NCI-H1694 (cell line): ENCODE data around the gene MIOS.

ENCODE experiments used
- DNase-seq: peaks from one replicate; lab custom pipeline; 2025; lab: John Stamatoyannopoulos, UW

The MIOS gene

DNA sequence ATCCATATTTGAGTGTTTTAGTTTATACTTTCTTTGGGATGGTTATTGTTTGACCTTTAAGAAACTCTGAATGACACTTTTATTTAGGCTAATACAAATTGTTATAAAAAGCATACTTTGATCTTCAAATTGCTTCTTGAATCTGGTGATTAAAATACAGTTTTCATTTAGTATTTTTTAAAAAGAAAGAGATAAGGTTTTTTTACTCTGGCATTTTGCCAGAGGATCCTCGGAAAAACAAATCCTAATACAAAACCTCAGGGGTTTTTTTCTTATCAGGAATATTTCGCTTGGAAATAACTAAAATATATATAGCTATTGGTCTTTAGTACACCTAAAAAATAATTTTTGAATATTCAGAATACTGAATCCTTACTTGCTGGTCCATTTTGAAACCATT is 17.0 kb downstream of the MIOS start:
- no peak for DNase-seq

DNA sequence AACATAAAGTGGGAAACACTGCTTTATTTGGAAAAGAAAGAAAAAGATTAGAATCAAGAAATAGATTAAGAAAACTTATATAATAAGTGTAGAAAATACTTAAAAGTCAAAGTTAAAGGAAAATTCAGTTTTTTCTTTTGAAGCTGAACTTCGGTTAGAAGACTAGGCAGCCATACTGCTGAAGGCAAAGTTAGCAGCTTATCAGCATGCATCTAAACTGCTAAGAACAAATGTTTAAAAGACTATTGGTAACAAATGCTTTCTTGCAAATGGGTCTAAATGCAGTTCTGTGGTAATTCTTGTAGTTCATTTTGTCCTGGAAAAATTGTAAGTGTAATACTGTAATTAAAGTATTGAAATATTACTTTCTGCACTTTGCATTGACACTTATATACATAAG is 18.0 kb downstream of the MIOS start:
- no peak for DNase-seq

DNA sequence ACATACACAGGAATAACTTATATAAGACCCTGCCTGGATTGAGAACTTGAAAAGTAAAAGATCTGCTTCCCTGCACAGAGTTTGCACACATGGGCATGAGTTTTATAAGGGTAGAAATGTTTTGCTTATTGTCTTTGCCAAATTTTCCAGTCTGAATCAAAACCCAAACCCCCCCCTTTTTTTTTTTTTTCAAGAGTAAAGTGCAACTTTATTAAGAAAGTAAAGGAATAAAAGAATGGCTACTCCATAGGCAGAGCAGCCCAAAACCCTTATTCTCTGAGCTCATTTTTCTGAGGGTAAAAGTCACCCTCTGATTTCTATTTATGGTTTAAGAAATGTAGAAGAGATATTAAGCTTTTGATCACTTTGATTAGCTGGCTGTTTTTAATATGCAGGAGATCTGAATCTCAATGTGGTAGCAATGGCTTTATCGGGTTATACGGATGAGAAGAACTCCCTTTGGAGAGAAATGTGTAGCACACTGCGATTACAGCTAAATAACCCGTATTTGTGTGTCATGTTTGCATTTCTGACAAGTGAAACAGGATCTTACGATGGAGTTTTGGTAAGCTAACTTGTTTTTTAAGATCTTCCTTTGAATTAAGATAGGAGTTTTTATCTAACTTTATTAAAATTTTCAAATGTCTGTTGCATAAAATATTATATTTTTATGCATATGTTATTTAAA is 18.7 kb downstream of the MIOS start:
- DNase-seq: no peak

DNA sequence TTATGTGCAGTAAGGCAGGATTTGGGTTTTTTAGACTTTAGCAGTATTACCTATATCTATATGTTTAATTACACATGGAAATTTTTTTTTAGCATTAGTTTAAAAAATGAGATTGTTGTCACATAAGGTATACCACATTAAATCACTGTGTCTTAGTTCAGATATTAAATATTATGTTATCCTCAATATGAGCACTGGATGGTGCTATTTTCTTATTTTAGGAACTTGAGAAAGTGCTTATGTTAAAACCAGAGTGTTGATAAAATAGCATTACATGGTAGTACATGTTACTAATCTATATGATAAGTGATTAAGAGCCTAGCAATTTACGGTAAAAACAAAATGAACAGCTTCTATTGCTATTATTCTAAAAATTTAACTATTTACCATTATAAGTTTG is 28.8 kb downstream of the MIOS start:
- peak; percentile 47 for DNase-seq

DNA sequence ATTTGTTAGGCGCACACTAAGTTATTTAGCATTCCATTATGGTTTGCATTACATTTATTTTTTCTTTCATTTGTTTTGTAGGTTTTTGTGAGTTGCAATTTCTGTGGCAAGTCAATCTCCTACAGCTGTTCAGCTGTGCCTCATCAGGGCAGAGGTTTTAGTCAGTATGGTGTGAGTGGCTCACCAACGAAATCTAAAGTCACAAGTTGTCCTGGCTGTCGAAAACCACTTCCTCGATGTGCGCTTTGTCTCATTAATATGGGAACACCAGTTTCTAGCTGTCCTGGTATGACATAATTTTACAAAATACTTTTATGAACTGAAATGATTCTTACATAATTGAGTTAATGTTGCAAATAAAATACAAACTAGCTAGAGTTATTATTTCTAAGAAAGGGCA is 29.5 kb downstream of the MIOS start:
- DNase-seq: no peak

DNA sequence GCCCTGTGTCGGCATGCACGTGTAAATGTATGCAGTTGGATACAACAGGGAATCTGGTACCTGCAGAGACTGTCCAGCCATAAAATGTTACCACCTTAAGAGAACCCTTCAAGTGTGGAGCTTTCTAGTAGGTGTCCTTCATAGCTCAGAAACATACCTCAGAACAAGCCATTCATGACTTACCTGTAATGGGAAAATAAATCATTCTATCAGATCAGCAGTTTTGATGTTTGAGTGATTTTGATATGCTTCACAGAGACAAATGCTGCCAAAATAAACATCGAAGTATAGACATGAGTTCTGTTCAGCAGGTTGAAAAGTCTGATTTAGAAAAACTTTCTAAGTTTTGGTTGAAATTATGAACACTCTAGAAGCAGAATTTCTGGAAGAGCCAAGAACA is 40.3 kb downstream of the MIOS start:
- DNase-seq: no peak

DNA sequence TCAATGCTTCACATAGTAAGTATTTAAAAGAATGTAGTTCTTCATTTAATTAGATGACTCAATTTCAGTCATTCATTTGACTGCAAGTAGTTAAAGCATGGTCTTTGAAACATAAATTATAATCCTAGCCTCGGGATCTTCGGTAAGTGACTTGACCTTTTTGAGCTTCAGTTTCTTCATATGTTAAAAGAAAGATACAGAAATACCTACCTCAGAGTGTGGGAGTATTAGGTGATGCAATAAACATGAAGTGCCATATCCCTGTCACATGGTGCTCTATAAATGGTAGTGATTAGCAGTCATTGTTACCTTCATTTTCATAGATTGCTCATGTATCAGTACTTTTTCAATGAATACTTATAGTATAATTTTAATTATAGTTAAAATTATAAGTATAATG is 42.6 kb downstream of the MIOS start:
- no peak for DNase-seq

DNA sequence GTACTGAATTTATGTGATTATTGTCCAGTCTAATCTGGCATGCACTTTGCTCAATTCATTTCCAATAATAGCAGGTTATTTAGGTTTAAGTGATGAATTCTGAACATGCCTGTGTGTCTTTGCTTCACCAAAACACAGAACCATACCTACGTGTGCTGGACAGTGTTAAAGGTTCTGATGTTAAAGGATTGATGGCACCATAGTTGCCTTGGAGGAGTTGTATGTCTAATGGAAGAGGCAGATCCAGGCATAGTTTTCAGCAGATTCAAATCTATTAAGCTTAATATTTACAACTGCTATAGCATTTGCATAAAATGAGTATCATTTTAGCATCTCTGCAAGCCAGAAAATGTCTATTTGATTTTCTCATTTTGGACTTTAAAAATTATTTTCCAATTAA is 45.8 kb downstream of the MIOS start:
- DNase-seq: no peak

DNA sequence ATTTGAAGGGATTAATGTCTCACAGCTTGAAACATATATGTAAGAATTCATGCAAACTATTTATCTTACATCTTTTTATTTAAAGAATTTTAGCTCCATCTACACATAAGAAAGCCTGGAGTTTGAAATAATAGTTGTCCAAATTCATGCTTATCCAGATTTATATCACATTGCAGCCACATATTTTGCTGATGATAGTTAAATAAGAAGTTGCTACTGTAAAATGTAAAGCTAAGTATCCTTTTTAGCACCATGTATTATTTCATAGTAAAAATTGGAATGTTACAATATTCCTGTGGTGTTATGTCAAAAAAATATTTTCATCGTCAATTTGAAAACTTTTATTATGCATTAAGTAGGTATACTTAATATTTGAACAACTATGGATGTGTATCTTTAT is 46.5 kb downstream of the MIOS start:
- DNase-seq: no peak

DNA sequence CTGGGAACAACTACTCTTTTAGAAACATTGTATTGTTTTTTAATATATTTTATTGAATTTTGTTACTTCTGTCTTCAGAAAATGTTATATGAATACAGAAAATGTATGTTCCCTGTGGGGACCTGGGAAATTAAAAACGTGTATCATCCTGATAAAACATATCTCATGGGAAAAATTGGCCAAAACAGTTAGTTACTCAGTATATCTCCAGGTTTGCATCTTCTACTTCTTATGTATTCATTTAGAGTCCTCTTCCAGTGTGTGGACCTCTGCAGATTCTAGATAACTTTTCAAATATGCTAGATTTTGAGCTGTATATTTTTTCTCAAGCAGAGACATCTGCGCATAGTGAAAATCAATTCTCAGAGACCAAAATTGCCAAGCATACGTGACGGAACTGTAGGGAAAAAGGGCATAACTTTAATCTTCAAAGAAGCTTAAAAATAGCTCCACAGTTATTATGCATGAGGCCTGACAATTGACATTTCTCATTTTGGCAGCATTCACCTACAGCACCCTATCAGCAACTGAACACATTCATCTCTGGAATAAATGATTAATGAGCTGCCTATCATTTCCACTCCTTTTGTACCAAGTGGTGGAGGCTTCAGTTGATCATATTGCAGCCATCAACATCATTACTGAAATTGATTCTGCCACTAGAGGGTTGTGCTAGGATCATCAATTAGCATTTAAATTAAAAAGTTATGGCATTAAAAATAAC is 47.5 kb downstream of the MIOS start:
- DNase-seq: no peak

DNA sequence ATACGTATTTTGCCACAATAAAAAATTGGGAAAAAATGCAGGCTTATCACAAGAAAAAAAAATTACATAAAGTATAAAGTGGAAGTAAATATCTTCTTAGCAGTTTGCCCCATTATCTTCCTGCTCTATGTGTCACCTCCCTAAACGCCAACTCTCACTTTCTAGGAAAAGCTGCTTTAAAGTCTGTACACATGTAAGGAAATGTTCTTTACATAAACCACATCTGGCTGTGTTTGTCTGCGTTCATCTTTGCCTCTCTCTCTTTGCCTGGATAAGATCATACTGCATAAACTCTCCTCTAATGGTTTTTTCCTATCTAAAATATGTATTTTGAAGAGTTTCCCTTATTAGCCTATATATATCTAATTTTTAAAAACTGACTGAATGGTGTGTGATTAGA is 50.9 kb downstream of the MIOS start:
- no peak for DNase-seq

DNA sequence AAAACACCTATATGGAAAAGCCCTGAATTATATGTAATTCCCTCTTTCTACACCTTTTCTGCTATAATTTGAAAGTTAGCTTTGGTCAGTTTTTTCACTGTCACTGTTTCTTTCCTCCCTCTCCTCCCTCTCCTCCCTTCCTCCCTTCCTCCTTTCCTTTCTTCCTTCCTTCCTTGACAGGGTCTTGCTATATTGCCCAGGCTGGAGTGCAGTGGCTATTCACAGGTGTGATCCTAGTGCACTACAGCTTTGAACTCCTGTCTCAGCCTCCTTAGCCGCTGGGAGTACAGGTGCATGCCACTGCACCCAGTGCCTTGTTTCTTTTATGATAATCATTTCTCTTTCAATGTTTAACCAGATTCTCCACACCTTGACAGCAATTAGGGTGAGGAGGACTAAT is 51.7 kb downstream of the MIOS start:
- DNase-seq: no peak

DNA sequence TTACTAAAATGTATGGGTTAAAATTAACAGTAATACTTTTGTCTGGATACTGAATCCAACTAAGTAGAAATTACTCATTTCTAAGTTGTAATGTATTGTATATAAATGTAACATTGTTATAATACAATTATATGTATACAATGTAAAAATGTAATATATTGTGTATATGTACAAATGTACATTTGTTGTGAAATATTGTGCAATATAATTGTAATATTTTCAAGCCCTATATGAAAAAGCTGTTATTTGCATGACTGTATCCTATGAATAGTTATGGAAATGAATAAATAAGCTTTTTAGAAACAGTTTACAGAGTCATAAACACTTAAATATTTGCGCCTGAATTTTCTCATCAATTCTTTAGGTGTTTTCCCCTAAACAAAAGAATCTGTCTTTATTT is 53.6 kb downstream of the MIOS start:
- DNase-seq: no peak

DNA sequence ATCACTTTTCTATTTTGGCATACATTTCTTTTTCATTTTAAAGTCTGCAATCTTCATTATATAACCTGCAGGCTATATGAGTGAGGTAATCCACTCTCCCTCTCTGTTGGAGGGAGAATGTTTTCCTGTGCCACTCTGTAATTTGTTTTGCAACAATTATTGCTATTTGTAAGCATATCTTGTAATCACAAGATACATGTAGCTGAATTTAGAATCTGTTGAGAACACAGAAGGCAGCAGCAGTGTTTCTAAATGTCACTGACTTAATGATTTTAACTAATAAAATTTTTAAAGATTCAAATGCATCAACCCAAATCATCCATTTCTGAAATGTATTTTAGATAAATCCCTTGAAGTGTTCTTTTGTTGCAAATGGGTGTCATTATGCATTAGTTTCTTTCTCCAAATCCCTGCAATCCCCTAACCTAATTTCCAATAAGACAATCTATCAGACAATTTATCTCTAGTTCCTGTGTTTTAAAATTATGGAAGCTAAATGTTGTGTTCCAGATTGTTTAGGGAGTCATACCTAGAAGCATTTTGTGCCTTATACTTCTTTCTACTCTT is 54.0 kb downstream of the MIOS start:
- no peak for DNase-seq

DNA sequence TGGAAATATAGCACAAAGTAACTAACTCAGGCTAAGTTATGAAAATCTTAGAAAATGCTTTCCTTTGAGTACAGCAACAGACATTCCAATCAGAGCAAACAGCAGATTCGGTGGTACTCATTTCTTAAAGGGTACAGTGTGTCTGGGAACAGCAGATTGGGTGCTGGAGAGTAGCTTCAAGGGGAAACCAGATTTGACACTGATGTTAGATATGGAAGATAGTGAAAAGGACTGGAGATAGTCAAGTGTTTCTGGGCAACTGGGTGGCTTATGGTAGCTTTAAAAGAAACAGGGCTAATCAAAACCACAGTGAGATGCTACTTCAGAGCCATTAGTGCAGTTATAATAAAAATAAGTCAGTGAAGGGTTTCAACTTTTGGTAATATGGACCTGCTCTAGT is 61.8 kb downstream of the MIOS start:
- DNase-seq: no peak

DNA sequence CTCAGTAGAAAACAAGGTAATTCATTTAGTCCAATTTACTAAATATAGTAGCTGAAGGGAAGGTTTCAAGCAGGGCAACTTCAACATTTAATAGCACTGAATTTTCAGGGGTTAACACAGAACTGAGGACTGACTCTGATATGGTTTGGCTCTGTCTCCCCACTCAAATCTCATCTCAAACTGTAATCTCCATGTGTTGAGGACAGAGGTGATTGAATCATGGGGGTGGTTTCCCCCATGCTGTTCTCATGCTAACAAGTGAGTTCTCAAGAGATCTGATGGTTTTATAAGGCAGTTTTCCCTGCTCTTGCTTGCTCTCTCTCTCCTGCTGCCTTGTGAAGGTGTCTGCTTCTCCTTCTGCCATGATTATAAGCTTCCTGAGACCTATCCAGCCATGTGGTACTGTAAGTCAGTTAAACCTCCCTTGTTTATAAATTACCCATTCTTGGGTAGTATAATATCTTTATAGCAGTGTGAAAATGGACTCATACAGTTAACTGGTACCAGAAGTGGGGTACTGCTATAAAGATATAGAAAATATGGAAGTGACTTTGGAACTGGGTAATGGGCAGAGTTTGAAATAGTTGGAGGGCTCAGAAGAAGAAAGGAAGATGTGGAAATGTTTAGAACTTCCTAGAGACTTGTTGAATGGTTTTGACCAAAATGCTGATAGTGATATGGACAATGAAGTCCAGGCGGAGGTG is 64.1 kb downstream of the MIOS start:
- DNase-seq: no peak

DNA sequence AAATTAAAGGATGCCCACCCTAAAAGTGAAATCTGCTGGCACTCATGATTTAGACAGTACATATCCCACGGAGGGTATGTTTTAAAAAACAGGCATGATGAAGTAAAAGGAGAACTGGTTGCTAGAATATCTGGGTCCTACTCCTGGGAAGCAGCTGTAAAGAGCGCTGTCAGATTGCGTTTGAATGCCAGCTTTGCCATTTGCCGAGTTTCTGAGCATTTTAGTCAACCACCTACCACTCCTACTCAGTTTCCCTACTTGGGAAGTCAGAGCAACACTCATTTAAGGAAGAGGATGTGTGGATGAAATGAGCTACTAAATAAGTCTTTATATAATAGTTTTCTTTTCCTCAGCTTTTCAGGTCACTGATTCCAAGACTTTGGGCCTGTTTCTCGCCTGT is 72.7 kb downstream of the MIOS start:
- no peak for DNase-seq

DNA sequence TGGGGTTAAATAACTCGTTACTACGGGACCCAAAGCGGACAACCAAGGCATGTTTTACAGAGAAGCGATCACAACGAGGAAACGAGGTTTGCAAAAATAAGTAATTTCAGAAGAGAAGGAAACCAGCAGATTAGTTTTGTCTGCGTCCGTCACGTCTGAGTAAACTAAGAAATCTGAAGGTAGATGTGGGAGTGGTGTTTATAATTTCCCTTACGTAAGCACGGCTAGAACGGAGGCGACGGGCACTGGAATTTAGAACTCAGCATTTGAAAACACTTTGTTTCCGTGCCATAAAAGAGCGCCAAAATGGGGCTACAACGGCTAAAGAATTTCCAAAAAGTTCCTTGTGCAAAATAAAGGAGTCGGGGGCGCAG is 73.2 kb downstream of the MIOS start:
- DNase-seq: no peak

DNA sequence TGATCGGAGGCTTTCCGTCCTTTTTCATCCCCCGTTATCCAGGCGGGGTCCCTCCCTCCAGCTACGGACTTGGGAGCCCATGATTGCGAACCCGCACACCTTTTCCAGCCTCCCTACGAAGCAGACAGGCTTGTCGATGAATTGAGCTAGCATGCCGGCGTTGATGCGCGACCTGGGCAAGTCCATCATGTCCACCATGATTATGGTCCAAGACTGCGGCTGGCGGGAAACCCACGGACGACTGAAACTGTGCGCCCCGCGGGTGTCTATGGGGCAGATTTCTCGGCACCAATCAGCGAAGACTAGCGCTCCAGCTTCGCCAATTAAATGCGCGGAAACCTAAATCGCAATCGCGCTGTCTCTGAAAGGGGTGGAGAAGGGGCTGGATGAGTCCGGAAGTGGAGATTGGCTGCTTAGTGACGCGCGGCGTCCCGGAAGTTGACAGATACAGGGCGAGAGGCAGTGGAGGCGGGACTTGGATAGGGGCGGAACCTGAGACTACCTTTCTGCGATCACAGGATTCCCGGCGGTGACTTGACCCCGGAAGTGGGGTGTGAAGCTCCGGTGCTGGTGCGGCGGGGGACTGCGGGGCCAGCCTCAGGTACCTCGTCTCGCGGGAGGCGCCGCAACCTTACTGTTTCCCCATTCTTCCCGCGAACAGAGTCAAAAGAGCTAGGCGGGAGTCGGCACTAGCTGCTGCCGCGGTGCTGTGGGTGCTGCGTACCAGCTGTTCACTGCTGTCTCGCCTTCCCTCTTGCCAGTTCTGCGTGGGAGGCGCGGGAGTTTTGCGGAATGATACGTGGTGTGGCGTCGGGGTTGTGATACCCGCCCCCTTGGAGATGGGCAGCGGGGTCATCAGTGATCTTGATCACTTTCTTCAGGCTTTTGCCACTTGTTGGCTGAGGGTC is 73.8 kb downstream of the MIOS start, which contains the start of gene UMAD1:
Gene UMAD1 (plus strand): TSS at position 532 of the 908 bp plus-strand sequence. CDS start 32,620 bp downstream, outside the sequence.
- peak; percentile 99 for DNase-seq

DNA sequence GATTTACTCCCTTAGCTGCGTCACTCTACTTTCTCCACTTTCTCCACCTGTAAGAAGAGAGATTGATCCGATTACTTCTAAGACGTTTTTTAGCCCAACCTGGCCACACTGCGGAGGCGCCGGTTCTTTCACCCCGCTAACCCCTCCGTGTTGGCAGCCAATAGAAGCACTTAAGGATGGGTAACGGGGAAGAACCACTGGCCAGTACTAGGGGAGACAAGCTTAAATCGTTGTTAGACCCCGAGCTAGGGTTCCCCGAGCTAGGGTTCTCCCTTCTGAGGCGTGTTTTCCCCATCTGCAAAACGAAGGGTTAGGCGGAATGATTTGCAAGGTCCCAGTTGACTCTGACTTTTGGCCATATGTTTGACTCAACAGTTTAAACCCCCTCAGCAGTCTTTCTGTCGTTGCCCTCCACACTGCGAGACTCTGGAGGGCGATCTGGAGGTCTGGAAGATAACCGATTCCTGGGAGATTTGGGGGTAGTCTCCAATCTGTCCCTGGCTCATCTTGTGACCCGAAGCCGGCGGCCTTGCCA is 74.5 kb downstream of the MIOS start:
- DNase-seq: peak; percentile 7

DNA sequence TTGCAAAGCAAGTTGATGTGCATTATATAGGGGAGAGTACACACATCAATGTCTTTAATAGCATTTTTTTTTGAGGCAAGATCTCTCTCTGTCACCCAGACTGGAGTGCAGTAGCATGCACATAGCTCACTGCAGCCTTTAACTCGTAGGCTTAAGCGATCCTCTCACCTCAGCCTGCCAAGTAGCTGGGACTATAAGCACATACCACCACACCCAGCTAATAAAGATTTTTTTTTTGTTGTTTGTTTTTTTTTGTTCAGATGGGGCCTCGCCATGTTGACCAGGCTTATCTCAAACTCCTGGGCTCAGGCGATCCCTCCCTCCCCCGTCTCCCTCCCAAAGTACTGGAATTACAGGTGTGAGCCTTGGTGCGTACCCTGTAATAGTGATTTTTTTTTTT is 75.4 kb downstream of the MIOS start:
- no peak for DNase-seq
